Measurements from ENCODE around the gene PCNX1.

Gene PCNX1

GRCh38 chr14:70921669-70922068, 14.4 kb downstream of the PCNX1 start:
- TF ChIP-seq BACH2 (CRISPR knock-in tag; IDR thresholded peaks at IDR 0.05; ENCODE audit: borderline replicate concordance) (no peak), TCF4 (CRISPR knock-in tag; IDR thresholded peaks at IDR 0.05; ENCODE audit: borderline replicate concordance) (no peak), ZFP30 (CRISPR knock-in tag; IDR thresholded peaks at IDR 0.05) (no peak), ESRRG (CRISPR knock-in tag; IDR thresholded peaks at IDR 0.05) (no peak), ZNF8 (CRISPR knock-in tag; IDR thresholded peaks at IDR 0.05) (no peak), ZC3H10 (CRISPR knock-in tag; IDR thresholded peaks at IDR 0.05) (no peak), OSR1 (CRISPR knock-in tag; IDR thresholded peaks at IDR 0.05) (no peak), PPARA (CRISPR knock-in tag; IDR thresholded peaks at IDR 0.05; ENCODE audit: borderline replicate concordance) (no peak), ARNTL (CRISPR knock-in tag; IDR thresholded peaks at IDR 0.05; ENCODE audit: borderline replicate concordance, low read depth) (no peak), ZNF565 (CRISPR knock-in tag; conservative IDR thresholded peaks at IDR 0.05; ENCODE audit: low read depth) (no peak), CSDC2 (CRISPR knock-in tag; IDR thresholded peaks at IDR 0.05) (no peak)
- TF ChIP-seq, protein P1, sequence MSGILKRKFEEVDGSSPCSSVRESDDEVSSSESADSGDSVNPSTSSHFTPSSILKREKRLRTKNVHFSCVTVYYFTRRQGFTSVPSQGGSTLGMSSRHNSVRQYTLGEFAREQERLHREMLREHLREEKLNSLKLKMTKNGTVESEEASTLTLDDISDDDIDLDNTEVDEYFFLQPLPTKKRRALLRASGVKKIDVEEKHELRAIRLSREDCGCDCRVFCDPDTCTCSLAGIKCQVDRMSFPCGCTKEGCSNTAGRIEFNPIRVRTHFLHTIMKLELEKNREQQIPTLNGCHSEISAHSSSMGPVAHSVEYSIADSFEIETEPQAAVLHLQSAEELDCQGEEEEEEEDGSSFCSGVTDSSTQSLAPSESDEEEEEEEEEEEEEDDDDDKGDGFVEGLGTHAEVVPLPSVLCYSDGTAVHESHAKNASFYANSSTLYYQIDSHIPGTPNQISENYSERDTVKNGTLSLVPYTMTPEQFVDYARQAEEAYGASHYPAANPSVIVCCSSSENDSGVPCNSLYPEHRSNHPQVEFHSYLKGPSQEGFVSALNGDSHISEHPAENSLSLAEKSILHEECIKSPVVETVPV (CRISPR knock-in tag; IDR thresholded peaks at IDR 0.05) = no peak
- TF ChIP-seq, protein P2, sequence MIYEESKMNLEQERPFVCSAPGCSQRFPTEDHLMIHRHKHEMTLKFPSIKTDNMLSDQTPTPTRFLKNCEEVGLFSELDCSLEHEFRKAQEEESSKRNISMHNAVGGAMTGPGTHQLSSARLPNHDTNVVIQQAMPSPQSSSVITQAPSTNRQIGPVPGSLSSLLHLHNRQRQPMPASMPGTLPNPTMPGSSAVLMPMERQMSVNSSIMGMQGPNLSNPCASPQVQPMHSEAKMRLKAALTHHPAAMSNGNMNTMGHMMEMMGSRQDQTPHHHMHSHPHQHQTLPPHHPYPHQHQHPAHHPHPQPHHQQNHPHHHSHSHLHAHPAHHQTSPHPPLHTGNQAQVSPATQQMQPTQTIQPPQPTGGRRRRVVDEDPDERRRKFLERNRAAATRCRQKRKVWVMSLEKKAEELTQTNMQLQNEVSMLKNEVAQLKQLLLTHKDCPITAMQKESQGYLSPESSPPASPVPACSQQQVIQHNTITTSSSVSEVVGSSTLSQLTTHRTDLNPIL (CRISPR knock-in tag; IDR thresholded peaks at IDR 0.05; ENCODE audit: low read depth) = no peak
- TF ChIP-seq, protein P3, sequence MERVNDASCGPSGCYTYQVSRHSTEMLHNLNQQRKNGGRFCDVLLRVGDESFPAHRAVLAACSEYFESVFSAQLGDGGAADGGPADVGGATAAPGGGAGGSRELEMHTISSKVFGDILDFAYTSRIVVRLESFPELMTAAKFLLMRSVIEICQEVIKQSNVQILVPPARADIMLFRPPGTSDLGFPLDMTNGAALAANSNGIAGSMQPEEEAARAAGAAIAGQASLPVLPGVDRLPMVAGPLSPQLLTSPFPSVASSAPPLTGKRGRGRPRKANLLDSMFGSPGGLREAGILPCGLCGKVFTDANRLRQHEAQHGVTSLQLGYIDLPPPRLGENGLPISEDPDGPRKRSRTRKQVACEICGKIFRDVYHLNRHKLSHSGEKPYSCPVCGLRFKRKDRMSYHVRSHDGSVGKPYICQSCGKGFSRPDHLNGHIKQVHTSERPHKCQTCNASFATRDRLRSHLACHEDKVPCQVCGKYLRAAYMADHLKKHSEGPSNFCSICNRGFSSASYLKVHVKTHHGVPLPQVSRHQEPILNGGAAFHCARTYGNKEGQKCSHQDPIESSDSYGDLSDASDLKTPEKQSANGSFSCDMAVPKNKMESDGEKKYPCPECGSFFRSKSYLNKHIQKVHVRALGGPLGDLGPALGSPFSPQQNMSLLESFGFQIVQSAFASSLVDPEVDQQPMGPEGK (CRISPR knock-in tag; IDR thresholded peaks at IDR 0.05; ENCODE audit: borderline replicate concordance) = no peak
- ATAC-seq = no peak

DNA sequence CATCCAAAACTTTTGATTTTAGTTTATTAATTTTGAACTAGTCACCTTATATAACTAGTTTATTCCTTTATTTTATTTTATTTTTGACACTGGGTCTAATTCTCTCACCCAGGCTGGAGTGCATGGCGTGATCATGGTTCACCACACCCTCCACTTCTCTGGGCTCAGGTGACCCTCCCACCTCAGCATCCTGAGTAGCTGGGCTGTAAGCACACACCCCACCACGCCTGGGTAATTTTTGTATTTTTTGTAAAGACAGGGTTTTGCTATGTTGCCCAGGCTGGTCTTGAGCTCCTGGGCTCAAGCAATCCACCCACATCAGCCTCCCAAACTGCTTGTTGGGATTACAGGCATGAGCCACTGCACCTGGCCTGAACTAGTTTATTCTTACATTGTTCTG, 17.3 kb downstream of the PCNX1 start:
- TF ChIP-seq, protein P3 (CRISPR knock-in tag; IDR thresholded peaks at IDR 0.05; ENCODE audit: borderline replicate concordance) = no peak
- TF ChIP-seq OSR1 (CRISPR knock-in tag; IDR thresholded peaks at IDR 0.05) (no peak), ZC3H10 (CRISPR knock-in tag; IDR thresholded peaks at IDR 0.05) (no peak), POU6F1 (CRISPR knock-in tag; IDR thresholded peaks at IDR 0.05; ENCODE audit: borderline replicate concordance, low read depth) (no peak), ESRRG (CRISPR knock-in tag; IDR thresholded peaks at IDR 0.05) (no peak), GLIS3 (CRISPR knock-in tag; IDR thresholded peaks at IDR 0.05) (no peak)
- TF ChIP-seq, protein P2 (CRISPR knock-in tag; IDR thresholded peaks at IDR 0.05; ENCODE audit: low read depth) = no peak
- no peak for ATAC-seq

DNA sequence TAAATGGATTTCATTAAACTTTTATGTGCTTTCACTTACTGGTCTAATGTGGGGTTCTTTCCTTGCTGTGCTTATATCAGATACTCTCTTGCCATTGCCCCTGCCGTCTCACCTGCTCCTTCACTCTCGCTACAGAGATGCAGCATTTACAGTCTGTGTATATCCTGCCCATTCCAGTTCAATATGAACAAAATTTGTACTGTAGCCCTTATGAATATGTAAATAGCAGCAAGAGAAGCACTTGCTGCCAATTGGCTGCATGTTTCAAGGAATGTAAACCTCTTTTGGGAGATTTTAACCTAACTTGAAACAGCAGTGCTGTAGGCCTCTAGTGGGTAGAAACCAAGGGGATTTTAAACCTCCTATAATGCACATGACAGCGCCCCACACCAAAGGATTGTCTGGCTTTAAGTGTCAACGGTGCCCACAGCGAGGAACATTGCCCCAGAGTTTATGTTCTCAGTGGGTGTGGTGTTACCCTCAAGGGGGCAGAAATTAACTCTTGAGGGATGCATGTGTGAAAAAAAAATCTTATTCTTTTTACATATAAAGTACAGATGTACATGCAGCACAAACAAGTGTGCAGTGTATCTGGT, 19.1 kb downstream of the PCNX1 start:
- ATAC-seq = no peak
- no peak for TF ChIP-seq ISL1 (CRISPR knock-in tag; IDR thresholded peaks at IDR 0.05)
- no peak for TF ChIP-seq GLIS3 (CRISPR knock-in tag; IDR thresholded peaks at IDR 0.05)
- no peak for TF ChIP-seq PPARA (CRISPR knock-in tag; IDR thresholded peaks at IDR 0.05; ENCODE audit: borderline replicate concordance)
- TF ChIP-seq ESRRG (CRISPR knock-in tag; IDR thresholded peaks at IDR 0.05) = no peak
- no peak for TF ChIP-seq POU6F1 (CRISPR knock-in tag; IDR thresholded peaks at IDR 0.05; ENCODE audit: borderline replicate concordance, low read depth)
- no peak for TF ChIP-seq ZC3H10 (CRISPR knock-in tag; IDR thresholded peaks at IDR 0.05)
- no peak for TF ChIP-seq ZNF565 (CRISPR knock-in tag; conservative IDR thresholded peaks at IDR 0.05; ENCODE audit: low read depth)
- no peak for TF ChIP-seq TSHZ2 (CRISPR knock-in tag; IDR thresholded peaks at IDR 0.05)
- no peak for TF ChIP-seq ARNTL (CRISPR knock-in tag; IDR thresholded peaks at IDR 0.05; ENCODE audit: borderline replicate concordance, low read depth)
- no peak for TF ChIP-seq ZFP3 (CRISPR knock-in tag; IDR thresholded peaks at IDR 0.05)
- TF ChIP-seq, protein P2 (CRISPR knock-in tag; IDR thresholded peaks at IDR 0.05; ENCODE audit: low read depth) = no peak
- TF ChIP-seq ZNF70 (CRISPR knock-in tag; IDR thresholded peaks at IDR 0.05) = no peak
- no peak for TF ChIP-seq ZNF8 (CRISPR knock-in tag; IDR thresholded peaks at IDR 0.05)

Data from SK-N-SH treated with all-trans-retinoic acid at 6 μM for 48 hours (cell line).